ENCODE results near the gene NLGN2.
A peak's percentile ranks its signal among the peaks of the same experiment; 100 is the strongest.

NLGN2 gene

DNA sequence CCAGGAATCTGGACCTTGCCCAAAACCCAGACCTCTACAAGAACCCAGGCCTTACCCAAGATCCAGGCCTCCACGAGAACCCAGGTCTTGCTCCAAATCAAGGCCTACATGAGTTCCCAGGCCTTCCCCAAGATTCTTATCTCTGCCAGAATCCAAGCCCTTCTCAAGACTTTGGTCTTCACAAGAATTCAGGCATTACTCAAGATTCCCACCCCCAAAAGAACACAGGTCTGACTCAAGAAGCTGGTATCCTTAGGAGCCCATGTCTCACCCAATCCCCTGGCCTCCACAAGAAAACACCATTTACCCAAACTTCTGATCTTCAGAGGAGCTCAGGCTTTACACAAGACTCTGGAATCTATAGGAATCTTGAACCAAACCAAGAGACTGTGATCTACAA is 23.6 kb downstream of the NLGN2 start:
- DNase-seq (ENCODE audit: low spot score): no peak
- ChIA-PET CTCF (no interaction called here), POLR2A (ENCODE audit: low non-redundant PET) (no interaction called here)
- TF ChIP-seq, protein P1, sequence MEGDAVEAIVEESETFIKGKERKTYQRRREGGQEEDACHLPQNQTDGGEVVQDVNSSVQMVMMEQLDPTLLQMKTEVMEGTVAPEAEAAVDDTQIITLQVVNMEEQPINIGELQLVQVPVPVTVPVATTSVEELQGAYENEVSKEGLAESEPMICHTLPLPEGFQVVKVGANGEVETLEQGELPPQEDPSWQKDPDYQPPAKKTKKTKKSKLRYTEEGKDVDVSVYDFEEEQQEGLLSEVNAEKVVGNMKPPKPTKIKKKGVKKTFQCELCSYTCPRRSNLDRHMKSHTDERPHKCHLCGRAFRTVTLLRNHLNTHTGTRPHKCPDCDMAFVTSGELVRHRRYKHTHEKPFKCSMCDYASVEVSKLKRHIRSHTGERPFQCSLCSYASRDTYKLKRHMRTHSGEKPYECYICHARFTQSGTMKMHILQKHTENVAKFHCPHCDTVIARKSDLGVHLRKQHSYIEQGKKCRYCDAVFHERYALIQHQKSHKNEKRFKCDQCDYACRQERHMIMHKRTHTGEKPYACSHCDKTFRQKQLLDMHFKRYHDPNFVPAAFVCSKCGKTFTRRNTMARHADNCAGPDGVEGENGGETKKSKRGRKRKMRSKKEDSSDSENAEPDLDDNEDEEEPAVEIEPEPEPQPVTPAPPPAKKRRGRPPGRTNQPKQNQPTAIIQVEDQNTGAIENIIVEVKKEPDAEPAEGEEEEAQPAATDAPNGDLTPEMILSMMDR (conservative IDR thresholded peaks at IDR 0.05; ENCODE audit: low read depth): no peak
- H3K27ac ChIP-seq: no peak overlapping the region

GRCh38 chr17:7432296-7432695 is 24.7 kb downstream of the NLGN2 start:
- CTCF ChIA-PET: interaction anchor here (0.7 to 0.8 kb wide), 2 partner anchors 81 to 253 kb away, joined by 3 read pairs; no protein-coding TSS in a partner anchor

GRCh38 chr17:7435676-7436555 is 28.3 kb downstream of the NLGN2 start:
- POLR2A ChIA-PET (ENCODE audit: low non-redundant PET): interaction anchor here (0.7 to 1.8 kb wide), 4 partner anchors 32 to 125 kb away, joined by 3 to 7 read pairs (median 3); partner anchors contain the start of genes PLSCR3, POLR2A and TMEM256
- CTCF ChIA-PET: interaction anchor here (0.6 to 4.3 kb wide), 17 partner anchors 26 to 175 kb away, joined by 3 to 28 read pairs (median 5); partner anchors contain the start of genes PLSCR3, SENP3, TMEM256 and TNFSF13
- H3K27ac ChIP-seq: peak overlapping the region; percentile 92
- peak; percentile 65 for DNase-seq (ENCODE audit: low spot score)
- TF ChIP-seq, protein P1 (conservative IDR thresholded peaks at IDR 0.05; ENCODE audit: low read depth): peak; percentile 23; the same call in 1 of the 2 replicates

More at GRCh38 chr17:7432296-7432695, 24.7 kb downstream of the NLGN2 start:
- POLR2A ChIA-PET (ENCODE audit: low non-redundant PET): interaction anchor here (0.7 kb wide), 1 partner anchor 129 kb away, joined by 3 read pairs; no protein-coding TSS in a partner anchor
- no peak overlapping the region for H3K27ac ChIP-seq
- DNase-seq (ENCODE audit: low spot score): no peak
- TF ChIP-seq, protein P1 (conservative IDR thresholded peaks at IDR 0.05; ENCODE audit: low read depth): no peak

DNA sequence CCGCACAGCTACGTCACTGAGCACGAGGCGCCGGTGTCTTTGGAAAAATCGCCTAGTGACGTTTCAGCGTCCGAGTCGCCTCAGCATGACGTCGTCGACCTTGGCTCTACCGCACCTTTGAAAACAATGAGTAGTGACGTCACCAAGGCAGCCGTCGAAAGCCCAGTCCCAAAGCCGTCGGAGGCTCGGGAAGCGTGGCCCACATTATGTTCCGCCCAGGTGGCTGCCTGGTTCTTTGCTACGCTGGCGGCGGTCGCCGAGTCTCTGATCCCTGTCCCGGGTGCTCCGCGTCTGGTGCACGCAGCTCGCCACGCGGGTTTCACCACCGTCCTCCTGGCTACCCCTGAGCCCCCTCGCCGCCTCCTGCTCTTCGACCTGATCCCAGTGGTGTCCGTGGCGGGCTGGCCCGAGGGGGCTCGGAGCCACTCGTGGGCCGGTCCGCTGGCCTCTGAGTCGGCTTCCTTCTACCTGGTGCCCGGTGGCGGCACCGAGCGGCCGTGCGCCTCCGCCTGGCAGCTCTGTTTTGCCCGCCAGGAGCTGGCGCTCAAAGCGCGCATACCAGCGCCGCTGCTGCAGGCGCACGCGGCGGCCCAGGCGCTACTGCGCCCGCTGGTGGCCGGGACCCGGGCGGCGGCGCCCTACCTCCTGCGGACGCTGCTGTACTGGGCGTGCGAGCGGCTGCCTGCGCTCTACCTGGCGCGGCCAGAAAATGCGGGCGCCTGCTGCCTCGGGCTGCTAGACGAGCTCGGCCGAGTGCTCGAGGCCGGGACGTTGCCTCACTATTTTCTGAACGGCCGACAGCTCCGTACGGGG is 29.1 kb downstream of the NLGN2 start:
- CTCF ChIA-PET: interaction anchor here (0.5 to 4.3 kb wide), 31 partner anchors 16 to 256 kb away, joined by 3 to 28 read pairs (median 4); partner anchors contain the start of genes PLSCR3, SENP3, SOX15 and TMEM256
- POLR2A ChIA-PET (ENCODE audit: low non-redundant PET): interaction anchor here (0.7 to 1.8 kb wide), 4 partner anchors 33 to 48 kb away, joined by 3 to 7 read pairs (median 4); partner anchors contain the start of genes PLSCR3, POLR2A and TMEM256
- peak overlapping the region; percentile 92 for H3K27ac ChIP-seq
- TF ChIP-seq, protein P1 (conservative IDR thresholded peaks at IDR 0.05; ENCODE audit: low read depth): peak; percentile 97
- peak; percentile 72 for DNase-seq (ENCODE audit: low spot score)

- H3K27ac ChIP-seq: peak overlapping the region; percentile 92
- TF ChIP-seq, protein P1 (conservative IDR thresholded peaks at IDR 0.05; ENCODE audit: low read depth): no peak; the same call in 1 of the 2 replicates
- ChIA-PET POLR2A (ENCODE audit: low non-redundant PET) (interaction anchor here (0.6 to 1.1 kb wide), 3 partner anchors 29 to 48 kb away, joined by 3 to 4 read pairs (median 4); no protein-coding TSS in a partner anchor), CTCF (interaction anchor here (0.6 to 4.3 kb wide), 23 partner anchors 15 to 199 kb away, joined by 3 to 28 read pairs (median 5); partner anchors contain the start of genes SENP3, SOX15, TMEM256 and TNFSF13)
- DNase-seq (ENCODE audit: low spot score): no peak
Measured at GRCh38 chr17:7437369-7437863, 29.8 kb downstream of the NLGN2 start.
